Activated T-helper 17 cell treated with anti-CD3 and anti-CD28 coated beads, Interleukin-2, amount 50 U/mL, for 72 hours (primary cell): ENCODE results near the gene KCNMB4. TPM values are rescaled to one million over a fixed set of nuclear protein-coding genes. Genes with fewer than 3 reads are reported as not detected.

Experiments
- ATAC-seq: fragments of 150-1000 bp; cut with Tn5 transposase; replicated peaks from 2 replicates; pipeline ENCODE4 v1.10.0; 2021; ENCODE audit warnings: mild to moderate bottlenecking, moderate library complexity
- H3K27ac Mint-ChIP-seq: one replicate; pipeline ENCODE4 v1.8.0; 2022; ENCODE audit warnings: mixed read lengths
- H3K27me3 Mint-ChIP-seq: one replicate; pipeline ENCODE4 v1.8.0; 2022; ENCODE audit warnings: mixed read lengths
- H3K36me3 Mint-ChIP-seq: one replicate; pipeline ENCODE4 v1.8.0; 2022; ENCODE audit warnings: low read depth, mild to moderate bottlenecking, mixed read lengths
- H3K4me1 Mint-ChIP-seq: one replicate; pipeline ENCODE4 v1.8.0; 2022; ENCODE audit warnings: mixed read lengths
- H3K4me3 Mint-ChIP-seq: one replicate; pipeline ENCODE4 v1.8.0; 2022; ENCODE audit warnings: mild to moderate bottlenecking, mixed read lengths
- H3K9me3 Mint-ChIP-seq: one replicate; pipeline ENCODE4 v1.8.0; 2022; ENCODE audit warnings: mixed read lengths
- total RNA-seq, 2 donors: library from RNA; stranded (reverse); gene quantifications; one replicate each; pipeline ENCODE4 v1.2.3, GENCODE V29; 2022

The KCNMB4 gene
- total RNA-seq, 2 donors from 2014 or later = 1.2 to 1.3 TPM

GRCh38 chr12:70436836-70437235, 70.7 kb downstream of the KCNMB4 start:
- Mint-ChIP-seq H3K27me3 (peaks cover 15% of the 10 kb centered on the region), H3K4me1 (no peaks in the 10 kb centered on the region), H3K27ac (no peak overlapping the region), H3K4me3 (no peak overlapping the region), H3K9me3 (no peaks in the 10 kb centered on the region), H3K36me3 (no peaks in the 10 kb centered on the region)
- no peak for ATAC-seq

GRCh38 chr12:70443062-70443673, 77.1 kb downstream of the KCNMB4 start:
- Mint-ChIP-seq H3K36me3 (no peaks in the 10 kb centered on the region), H3K27me3 (peaks cover 11% of the 10 kb centered on the region)
- ATAC-seq = no peak

GRCh38 chr12:70444903-70445302, 78.8 kb downstream of the KCNMB4 start:
- peaks cover 4% of the 10 kb centered on the region for H3K27me3 Mint-ChIP-seq
- H3K4me3 Mint-ChIP-seq = no peak overlapping the region

More at GRCh38 chr12:70443062-70443673, 77.1 kb downstream of the KCNMB4 start:
- H3K4me3 Mint-ChIP-seq = no peak overlapping the region
- H3K9me3 Mint-ChIP-seq = no peaks in the 10 kb centered on the region
- no peak overlapping the region for H3K27ac Mint-ChIP-seq
- H3K4me1 Mint-ChIP-seq = no peaks in the 10 kb centered on the region

GRCh38 chr12:70448371-70448770, 82.3 kb downstream of the KCNMB4 start:
- no peak overlapping the region for H3K4me3 Mint-ChIP-seq
- H3K27me3 Mint-ChIP-seq = no peaks in the 10 kb centered on the region
- peaks cover 17% of the 10 kb centered on the region for H3K9me3 Mint-ChIP-seq
- H3K27ac Mint-ChIP-seq = no peak overlapping the region
- ATAC-seq = no peak
- no peaks in the 10 kb centered on the region for H3K36me3 Mint-ChIP-seq
- no peaks in the 10 kb centered on the region for H3K4me1 Mint-ChIP-seq

More at GRCh38 chr12:70444903-70445302, 78.8 kb downstream of the KCNMB4 start:
- no peak for ATAC-seq
- H3K36me3 Mint-ChIP-seq = no peaks in the 10 kb centered on the region
- H3K9me3 Mint-ChIP-seq = peaks cover 7% of the 10 kb centered on the region
- no peak overlapping the region for H3K27ac Mint-ChIP-seq
- no peaks in the 10 kb centered on the region for H3K4me1 Mint-ChIP-seq

- no peak overlapping the region for H3K27ac Mint-ChIP-seq
- no peaks in the 10 kb centered on the region for H3K36me3 Mint-ChIP-seq
- ATAC-seq = no peak
Observed at GRCh38 chr12:70449074-70449752, 83.1 kb downstream of the KCNMB4 start.

GRCh38 chr12:70449753-70450341, 83.8 kb downstream of the KCNMB4 start:
- no peak for ATAC-seq
- H3K27me3 Mint-ChIP-seq = no peaks in the 10 kb centered on the region
- H3K9me3 Mint-ChIP-seq = peaks cover 17% of the 10 kb centered on the region
- H3K27ac Mint-ChIP-seq = no peak overlapping the region
- no peaks in the 10 kb centered on the region for H3K4me1 Mint-ChIP-seq
- no peak overlapping the region for H3K4me3 Mint-ChIP-seq
- no peaks in the 10 kb centered on the region for H3K36me3 Mint-ChIP-seq

More at GRCh38 chr12:70449074-70449752, 83.1 kb downstream of the KCNMB4 start:
- Mint-ChIP-seq H3K4me3 (no peak overlapping the region), H3K4me1 (no peaks in the 10 kb centered on the region), H3K27me3 (no peaks in the 10 kb centered on the region), H3K9me3 (peaks cover 17% of the 10 kb centered on the region)

- Mint-ChIP-seq H3K4me1 (no peaks in the 10 kb centered on the region), H3K27ac (no peak overlapping the region), H3K9me3 (peaks cover 20% of the 10 kb centered on the region), H3K27me3 (peaks cover 11% of the 10 kb centered on the region), H3K4me3 (no peak overlapping the region), H3K36me3 (no peaks in the 10 kb centered on the region)
- ATAC-seq = no peak
Observed at GRCh38 chr12:70451528-70451927, 85.4 kb downstream of the KCNMB4 start.

GRCh38 chr12:70456953-70457352, 90.9 kb downstream of the KCNMB4 start:
- Mint-ChIP-seq H3K4me3 (no peak overlapping the region), H3K27ac (no peak overlapping the region), H3K36me3 (no peaks in the 10 kb centered on the region), H3K9me3 (peaks cover 9% of the 10 kb centered on the region), H3K27me3 (peaks cover 16% of the 10 kb centered on the region), H3K4me1 (no peaks in the 10 kb centered on the region)
- no peak for ATAC-seq

GRCh38 chr12:70459786-70460185, 93.7 kb downstream of the KCNMB4 start:
- Mint-ChIP-seq H3K36me3 (no peaks in the 10 kb centered on the region), H3K4me1 (no peaks in the 10 kb centered on the region), H3K9me3 (peaks cover 9% of the 10 kb centered on the region), H3K27me3 (peaks cover 16% of the 10 kb centered on the region), H3K27ac (no peak overlapping the region), H3K4me3 (no peak overlapping the region)
- ATAC-seq = no peak

GRCh38 chr12:70463997-70464396, 97.9 kb downstream of the KCNMB4 start:
- Mint-ChIP-seq H3K27me3 (peaks cover 3% of the 10 kb centered on the region), H3K27ac (no peak overlapping the region), H3K36me3 (no peaks in the 10 kb centered on the region), H3K4me3 (no peak overlapping the region), H3K4me1 (no peaks in the 10 kb centered on the region), H3K9me3 (peaks cover 5% of the 10 kb centered on the region)
- no peak for ATAC-seq

- Mint-ChIP-seq H3K4me3 (no peak overlapping the region), H3K36me3 (no peaks in the 10 kb centered on the region), H3K9me3 (no peaks in the 10 kb centered on the region), H3K27ac (no peak overlapping the region), H3K27me3 (peaks cover 3% of the 10 kb centered on the region), H3K4me1 (no peaks in the 10 kb centered on the region)
- no peak for ATAC-seq
Observed at GRCh38 chr12:70466753-70467152, 100.7 kb downstream of the KCNMB4 start.

- Mint-ChIP-seq H3K36me3 (no peaks in the 10 kb centered on the region), H3K4me3 (no peak overlapping the region), H3K9me3 (no peaks in the 10 kb centered on the region), H3K27ac (no peak overlapping the region), H3K27me3 (peaks cover 3% of the 10 kb centered on the region), H3K4me1 (no peaks in the 10 kb centered on the region)
- ATAC-seq = no peak
Observed at GRCh38 chr12:70467476-70467875, 101.4 kb downstream of the KCNMB4 start.

- Mint-ChIP-seq H3K4me1 (no peaks in the 10 kb centered on the region), H3K9me3 (no peaks in the 10 kb centered on the region), H3K27me3 (peaks cover 3% of the 10 kb centered on the region), H3K4me3 (no peak overlapping the region), H3K36me3 (no peaks in the 10 kb centered on the region), H3K27ac (no peak overlapping the region)
- no peak for ATAC-seq
Observed at GRCh38 chr12:70467918-70468733, 102.0 kb downstream of the KCNMB4 start.

GRCh38 chr12:70468741-70469140, 102.7 kb downstream of the KCNMB4 start:
- Mint-ChIP-seq H3K4me3 (no peak overlapping the region), H3K27me3 (peaks cover 3% of the 10 kb centered on the region), H3K9me3 (no peaks in the 10 kb centered on the region), H3K27ac (no peak overlapping the region), H3K4me1 (no peaks in the 10 kb centered on the region), H3K36me3 (no peaks in the 10 kb centered on the region)
- ATAC-seq = no peak
